T-helper 9 cell (primary cell): Measurements from ENCODE around the gene DGKG.

Source experiments
- DNase-seq: peaks from one replicate; pipeline ENCODE4 v3.0.0-alpha.2; 2020

DGKG gene

DNA sequence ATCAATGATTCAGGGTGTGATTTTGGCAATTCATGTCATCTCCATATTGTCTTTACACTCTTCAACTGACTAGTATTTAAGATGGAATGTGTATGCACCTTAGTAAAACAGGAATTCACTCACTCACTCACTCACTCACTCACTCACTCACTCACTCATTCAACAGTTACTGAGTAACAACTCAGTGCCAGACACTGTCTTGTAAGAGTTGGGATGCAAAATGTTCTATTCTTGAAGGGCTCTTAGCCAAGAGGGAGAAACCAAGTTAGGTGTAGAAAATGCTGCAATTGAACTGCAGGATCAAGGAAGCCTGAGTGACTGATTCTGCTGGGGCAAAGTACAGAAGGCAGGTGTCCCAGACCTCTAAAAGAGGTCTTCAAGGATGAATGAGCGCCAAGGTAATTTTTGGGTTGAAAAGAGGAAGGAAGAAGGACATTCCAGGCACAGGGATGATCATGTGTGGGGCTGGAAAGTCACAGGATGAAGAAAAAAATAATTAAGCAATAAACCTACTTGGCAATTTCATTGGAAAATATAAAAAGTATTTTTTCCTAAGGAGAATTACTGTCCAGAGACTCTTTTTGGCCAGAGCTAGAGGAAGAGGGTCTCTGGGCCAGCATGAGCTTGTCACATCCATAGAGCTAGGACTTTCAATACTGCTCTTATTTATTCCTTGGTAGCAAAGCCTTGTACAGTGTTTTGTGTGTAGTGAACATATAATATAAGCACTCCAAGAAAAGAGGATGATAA is 194.2 kb downstream of the DGKG start:
- no peak for DNase-seq

DNA sequence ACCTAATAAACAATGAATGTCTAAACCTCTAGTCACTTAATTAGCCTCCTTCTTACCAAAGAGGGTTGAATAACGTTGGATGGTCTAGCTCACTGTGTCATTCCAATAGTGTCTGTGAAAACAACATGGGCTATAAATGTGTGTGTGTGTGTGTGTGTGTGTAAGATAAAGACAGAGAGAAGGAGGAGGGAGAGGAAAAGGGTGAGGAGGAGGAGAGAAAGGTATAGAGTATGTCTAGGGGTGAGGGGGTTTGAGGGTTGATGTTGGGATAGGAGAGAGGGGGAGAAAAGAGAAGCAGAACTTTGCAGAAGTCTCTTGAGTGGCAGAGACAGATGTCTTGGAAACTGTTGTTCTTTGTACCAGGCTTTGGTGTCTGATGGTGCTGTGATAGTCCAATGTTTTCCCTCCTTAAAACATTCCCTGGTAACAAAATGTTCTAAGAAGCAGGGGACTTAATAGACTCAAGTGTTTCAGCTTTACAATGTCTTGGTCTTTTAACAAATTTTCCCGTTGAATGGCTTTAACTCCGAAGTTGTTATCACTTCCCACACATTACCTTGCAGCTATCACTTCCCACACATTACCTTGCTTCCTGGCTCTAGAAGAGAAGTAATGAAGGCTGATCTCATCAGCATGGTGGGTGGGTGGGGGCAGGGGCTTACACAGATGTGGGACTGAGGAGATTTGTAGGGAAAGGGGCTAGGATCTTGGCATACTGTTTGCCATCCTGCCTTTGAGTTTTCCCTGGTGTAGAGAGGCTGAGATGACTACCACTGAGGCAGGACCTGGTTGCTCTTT is 195.3 kb downstream of the DGKG start:
- DNase-seq: no peak

DNA sequence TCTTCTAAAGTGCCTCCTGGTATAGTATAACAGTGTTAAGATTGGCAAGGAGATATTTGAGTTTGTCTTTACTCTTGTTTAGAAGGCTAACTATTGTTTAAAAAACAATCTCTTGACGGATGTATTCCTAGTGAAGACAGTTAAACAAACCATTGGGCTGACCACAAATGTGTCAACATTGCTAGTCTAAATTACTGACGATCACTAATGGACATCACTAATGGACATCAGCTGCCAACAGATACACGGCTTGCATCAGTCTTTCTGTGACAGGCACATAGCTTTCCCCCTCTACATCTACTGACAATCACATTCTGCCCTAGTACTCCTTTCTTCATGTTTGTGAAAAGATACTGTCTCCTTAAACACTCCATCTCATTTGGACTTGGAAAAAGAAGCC is 196.0 kb downstream of the DGKG start:
- DNase-seq: no peak

DNA sequence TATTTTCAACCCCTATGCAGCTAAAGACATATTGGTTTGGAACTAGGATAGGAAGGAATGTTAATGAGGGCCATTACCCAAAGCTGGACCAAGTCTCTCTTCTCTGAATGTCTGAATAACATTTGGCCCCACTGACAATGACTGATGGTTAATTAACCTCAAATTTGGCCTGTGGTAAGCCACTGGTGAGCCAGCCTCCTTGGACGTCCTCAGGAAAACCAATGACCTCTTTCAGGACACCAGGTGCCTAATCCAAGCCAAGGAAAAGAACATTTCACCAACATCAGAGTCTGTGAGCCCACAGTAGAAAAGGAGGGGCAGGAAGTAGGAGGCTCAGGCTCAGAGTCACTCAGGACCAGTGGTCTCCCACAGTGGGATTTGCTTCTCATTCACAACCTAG is 196.7 kb downstream of the DGKG start:
- DNase-seq: no peak

DNA sequence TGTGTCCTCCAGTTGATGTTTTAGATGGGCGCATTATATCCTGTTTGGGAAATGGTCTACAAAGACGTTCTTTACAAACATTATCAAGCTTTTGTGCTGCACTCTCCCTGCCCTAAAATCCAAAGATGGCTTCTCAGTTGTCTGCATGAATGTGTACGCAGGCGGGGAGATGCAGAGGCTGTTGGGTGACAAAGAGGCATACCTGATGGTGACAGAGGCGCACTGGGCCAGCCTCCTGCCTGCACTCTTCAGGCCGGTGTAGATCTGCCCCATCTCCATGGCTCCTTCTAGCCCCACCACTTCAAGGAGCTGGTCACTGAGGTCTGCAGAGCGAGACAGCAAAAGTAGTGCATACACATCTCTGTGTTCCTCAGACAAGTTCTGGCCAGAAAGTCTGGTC is 197.3 kb downstream of the DGKG start:
- no peak for DNase-seq

DNA sequence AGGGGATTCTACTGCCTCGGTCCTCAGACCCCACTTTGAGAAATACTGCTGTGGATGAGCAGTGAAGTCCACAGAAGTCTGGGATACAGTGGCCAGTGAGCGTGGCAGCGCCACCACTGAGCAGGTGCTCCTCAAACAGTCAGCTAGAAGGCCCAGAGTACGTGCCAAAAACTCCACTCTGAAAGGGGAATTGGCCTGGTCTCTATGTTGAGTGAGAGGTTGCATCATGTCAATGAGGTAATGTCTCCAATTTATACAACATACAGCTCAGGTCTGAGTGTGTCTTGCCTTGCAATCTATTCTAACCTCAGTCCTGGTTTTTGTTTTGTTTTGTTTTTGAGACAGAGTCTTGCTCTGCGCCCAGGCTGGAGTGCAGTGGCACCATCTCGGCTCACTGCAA is 199.8 kb downstream of the DGKG start:
- DNase-seq: no peak

DNA sequence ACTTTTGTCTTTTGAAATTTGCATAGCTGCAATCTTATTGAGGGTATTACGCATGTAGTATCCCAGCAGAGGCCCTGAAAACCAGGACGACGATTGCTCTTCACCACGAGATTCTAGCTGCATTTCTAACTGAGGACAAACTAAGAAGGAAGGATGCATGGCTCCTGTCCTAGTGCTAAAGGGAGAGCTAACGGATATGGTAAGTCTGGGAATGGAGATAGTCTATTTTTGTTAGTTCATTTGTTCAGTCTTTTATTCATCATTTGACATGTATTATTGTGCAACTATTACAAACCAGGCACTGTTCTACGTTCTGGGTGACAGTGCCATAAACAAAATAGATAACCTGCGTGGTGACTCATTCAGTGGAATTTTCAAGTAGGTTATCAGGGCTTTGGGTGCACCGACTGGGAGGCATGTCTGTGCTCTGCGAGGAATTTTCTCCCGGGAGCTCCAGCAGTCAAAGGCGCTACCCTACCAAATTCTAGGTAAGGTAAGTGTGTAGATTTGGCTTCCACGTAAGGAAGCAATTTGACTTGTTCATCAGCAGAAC is 201.3 kb downstream of the DGKG start:
- no peak for DNase-seq

DNA sequence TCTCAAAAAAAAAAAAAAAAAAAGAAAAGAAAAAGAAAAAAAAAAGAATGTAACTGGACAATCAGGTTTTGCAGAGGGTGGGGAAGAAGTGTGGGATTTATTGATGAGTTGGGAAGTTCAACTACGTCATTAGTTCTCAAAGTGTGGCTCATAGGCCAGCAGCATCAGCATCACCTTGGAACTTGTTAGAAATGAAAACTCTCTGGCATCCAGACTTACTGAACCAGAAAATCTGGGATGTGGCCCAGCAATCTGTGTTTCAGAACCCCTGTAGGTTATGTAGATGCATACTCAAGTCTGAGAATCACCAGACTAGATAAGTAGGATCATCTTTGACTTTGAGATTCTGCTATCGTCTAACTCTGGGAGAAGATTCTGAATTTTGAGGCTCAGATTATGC is 207.4 kb downstream of the DGKG start:
- no peak for DNase-seq

DNA sequence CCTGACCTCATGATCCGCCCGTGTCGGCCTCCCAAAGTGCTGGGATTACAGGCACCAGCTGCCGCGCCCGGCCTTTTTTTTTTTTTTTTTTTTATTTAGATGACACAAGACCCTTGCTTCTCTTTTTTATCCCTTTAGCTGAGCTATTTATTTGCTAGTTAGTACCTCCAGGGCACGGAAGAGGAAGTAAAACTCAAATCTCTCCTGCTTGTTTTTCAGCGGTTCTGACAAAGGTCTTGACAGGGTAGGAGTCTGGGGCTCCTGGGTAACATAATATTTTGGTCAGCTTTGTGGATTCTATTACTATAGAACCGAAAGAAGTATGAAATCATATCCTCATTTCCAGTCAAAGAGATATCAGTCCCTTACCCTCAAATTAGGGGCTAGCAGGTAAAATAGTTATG is 209.1 kb downstream of the DGKG start:
- DNase-seq: no peak

DNA sequence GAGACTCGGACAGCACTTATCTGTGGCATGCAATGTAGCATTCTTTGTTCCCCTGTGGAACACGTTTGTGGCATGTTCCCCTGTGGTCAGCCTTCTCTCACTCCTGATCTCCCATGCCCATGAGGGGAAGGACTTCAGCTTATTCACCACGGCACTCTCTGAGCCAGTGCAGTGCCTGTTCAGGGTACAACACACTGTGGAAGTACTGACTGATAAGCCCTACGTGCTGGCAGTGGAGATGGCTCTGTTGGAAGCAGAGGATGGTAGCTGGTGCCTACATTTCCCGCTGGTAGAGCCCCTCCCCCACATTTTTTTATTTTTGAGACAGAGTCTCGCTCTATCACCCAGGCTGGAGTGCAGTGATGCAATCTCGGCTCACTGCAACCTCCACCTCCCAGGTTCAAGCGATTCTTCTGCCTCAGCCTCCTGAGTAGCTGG is 209.7 kb downstream of the DGKG start:
- no peak for DNase-seq

DNA sequence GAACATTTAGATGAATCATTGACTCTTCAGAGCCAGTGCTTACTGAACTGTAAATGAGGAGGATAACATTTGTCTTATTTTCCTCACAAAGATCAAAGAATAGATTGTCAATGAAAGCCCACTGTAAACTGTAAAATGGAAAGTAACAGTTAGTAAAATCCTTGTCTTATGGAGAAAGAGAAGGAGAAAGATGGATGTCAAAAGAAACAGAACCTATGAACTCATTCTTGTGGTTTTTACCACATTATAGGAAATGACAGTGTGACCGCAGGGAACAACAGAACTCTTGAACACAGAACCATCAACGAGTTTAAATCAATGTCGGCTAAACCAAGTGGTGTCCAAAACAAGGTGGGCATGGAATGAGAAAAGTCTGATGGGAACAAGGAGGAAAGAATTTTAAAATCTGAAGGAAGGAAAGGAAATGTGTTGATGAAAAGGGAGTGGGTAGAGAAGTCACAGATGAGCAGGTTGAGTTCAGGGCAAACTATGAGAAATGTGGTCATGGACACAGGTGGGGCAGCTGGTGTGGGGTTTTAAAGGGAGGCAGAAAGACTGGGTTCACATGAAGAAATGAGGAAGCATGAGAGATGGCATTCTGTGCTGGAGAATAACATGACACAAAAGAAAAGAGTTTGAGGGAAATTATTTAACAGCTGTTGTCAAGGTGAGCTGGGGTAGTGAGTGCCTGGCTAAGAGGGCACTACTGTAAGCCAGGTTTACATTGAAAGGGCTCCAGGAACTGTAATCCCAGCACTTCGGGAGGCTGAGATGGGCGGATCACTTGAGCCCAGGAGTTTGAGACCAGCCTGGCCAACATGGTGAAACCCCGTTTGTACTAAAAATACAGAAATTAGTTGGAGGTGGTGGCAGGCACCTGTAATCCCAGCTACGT is 210.7 kb downstream of the DGKG start:
- no peak for DNase-seq

DNA sequence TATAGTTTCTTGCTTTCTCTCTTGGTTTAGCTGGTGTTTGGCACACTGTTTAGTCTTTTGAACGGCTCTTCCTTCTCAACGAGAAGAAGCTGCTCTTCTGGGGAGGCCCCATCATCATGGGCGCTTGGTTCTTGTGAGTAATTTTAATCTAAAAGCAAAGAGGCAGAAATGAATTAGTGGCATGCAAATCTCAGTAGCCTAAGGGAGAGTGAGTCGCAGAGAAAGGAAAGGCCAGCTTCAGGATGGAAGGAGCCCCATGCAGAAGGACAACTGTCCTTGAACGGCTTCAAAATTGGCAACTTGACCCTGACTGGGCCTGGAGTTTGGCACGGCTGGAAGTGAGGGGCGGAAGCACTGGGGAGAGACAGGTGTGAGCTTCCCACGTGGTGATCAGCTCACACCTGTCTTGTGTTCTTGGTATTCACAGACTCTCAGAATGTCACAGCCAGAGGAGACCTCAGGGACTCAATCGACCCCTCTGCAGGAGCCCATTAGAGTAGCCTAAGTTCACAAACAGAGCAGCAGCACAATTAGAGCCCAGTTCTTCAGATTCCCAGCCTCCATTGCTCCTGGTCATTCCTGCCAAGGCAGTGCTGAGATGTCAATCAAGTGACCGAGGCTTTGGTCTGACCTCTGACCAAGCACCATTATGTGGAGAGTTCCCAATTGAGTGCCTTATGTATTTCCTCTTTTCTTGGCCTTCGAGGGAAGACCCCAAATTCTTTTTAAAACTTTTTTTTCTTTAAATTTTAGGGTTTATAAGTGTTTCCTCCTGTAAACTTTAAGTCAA is 211.8 kb downstream of the DGKG start:
- DNase-seq: no peak

DNA sequence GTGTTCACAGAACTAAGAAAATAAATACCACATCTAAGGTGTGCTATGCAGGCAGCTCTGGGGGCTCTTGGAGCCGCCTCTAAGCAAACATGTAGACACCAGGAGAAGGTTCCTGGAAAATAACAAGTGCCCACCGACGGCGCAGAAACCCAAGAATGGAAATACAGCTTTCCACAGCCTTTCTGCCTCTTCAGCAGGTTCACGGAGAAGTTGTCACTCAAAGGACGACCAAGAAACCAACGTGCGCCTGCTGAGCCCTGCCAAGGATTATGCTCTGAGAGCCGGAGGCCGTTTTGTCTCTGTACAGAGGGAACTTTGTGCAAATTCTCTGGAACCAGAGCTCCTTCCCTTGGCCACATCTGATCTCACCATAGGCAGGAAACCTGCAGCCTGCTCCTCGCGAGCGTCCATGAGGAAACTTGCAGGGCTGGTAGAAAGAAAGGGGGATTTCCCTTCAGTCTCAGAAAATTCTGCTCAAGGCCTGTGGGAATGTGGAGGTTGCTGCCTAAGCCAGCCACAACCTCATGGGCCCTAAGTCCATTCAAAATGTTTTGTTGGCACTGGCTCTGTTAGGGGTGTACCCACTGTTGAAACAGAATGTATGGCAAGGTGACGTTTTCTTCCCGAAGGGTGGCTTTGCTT is 212.6 kb downstream of the DGKG start:
- no peak for DNase-seq

DNA sequence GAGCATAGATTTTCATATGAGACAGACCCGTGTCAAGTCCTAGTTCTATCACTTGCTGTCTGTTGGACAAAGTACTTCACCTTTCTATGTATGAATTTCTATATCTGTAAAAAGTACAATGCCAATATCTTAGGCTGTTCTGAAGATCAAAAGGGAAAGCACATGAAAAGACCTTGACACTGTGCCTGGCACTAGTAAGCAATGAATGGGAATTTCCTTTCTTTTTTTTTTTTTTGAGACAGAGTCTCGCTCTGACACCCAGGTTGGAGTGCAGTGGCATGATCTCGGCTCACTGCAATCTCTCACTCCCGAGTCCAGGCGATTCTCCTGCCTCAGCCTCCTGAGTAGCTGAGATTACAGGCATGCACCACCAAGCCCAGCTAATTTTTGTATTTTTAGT is 217.8 kb downstream of the DGKG start:
- no peak for DNase-seq

DNA sequence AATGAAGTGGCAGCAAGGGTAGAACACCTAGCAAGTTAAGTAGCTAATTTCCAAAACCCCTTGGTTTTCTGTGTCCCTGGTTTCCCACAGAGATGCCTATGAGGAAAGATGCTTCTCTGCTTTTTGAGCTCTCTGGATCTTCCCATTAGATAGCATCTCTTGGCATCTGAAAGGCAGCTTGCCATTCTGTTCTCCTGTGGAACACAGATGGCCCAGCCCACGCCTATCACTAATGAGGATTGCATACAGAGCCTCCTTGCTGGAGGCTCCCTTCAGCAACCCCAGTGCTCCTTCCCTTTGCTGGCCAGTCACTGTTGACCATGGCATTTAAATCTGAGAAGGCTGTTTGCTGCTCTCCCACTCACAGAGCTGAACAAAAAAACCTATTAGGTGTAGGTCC is 218.8 kb downstream of the DGKG start:
- no peak for DNase-seq

DNA sequence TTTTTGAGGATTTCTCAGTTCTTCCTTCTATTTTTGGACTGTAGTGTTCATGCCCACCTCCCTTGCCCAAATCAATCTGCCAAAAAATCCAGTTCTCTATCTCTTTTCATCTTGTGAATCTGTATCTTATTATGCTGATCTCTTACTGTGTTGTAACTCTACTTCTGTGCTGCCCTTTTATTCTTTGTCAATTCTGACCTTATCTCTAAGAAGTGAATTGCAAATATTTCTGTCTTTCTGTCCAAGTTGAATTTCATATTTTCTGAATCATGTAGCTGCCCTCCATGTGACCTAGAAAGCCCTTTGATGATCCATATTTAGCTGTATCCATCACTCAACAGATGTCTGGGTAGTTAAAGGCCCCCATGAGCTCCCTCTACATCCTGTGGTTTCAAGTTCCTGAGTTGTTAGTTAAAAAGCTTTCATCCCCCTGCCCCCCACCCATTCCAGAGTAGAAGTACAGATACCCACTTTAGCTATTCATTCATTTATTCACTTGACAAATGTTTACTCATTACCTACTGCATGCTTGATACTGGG is 219.6 kb downstream of the DGKG start:
- DNase-seq: no peak

DNA sequence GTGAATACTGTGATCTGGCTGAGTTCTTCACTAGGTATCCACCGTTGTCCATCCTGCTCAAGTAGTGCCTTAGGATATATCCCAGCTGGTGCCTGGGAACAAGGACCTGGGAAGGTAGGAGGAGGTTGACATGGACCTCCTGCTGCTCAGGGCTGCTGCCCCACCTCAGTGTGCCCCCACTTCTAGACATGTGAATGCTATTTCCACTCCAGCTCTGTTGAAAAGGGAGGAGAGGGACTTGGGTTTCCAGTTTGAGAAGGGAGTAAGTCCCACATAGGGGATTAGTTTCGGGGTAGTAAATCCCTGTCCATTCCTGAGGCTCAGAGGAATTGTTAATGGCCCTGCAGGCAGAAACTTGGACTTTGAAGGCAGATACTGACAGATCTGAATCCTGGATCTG is 220.2 kb downstream of the DGKG start:
- no peak for DNase-seq

DNA sequence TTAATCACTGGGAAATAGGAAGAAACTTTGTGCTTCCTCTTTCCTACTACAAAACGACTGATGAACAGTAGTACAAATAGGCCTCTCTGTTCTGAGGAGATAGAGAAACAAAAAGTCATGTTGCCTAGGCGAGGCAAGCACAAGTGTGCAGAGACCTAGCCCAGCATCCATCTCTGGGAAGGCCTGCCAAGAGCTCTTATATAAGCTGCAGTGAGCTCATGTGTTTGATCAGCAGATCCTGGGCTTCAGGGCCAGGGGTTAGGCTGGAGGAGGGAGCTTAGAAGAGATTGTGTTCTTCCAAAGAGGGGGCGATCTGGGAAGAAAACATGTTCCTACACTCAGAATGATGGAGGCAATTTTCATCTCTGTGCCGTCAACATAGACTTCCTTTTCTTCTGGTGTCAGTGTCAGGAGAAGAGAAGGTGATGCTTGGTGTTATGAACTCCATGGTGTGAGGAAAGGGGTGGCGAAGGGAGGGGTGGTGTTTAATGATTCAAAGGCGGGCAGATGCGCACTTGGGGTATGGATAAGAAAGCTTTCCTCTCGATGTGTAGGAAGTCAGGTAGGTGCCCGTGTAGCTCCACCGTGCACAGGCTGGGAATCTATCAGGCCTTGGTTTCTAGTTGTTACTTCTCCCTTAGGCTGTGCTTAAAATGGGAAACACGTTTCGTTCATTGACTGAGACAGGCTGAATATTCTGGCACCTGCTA is 223.6 kb downstream of the DGKG start:
- no peak for DNase-seq

DNA sequence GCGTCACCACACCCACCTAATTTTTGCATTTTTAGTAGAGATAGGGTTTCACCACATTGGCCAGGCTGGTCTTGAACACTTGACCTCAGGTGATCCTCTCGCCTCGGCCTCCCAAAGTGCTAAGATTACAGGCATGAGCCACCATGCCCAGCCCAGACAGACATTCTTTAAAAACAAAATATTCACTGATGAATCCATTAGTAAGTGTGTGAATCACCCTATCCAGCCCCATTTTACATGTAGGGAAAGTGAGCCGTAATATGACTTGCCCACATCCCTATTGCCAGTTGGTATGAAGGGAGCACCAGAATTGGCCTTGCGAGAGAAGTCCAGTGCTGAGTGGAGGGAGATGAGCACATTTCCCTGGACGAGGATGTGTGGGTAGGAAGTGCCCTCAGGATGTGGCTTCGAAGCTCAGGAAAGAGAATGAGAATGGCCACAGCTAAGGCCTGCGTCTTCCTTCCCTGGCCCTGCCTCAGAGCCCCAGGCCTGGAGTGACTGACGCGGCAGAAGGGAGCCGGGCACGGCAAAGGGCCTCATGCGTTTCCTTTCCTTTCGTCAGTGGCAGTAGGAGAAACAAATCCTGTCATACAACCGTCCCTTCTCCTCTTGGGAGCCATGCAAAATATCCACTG is 224.9 kb downstream of the DGKG start:
- DNase-seq: no peak

DNA sequence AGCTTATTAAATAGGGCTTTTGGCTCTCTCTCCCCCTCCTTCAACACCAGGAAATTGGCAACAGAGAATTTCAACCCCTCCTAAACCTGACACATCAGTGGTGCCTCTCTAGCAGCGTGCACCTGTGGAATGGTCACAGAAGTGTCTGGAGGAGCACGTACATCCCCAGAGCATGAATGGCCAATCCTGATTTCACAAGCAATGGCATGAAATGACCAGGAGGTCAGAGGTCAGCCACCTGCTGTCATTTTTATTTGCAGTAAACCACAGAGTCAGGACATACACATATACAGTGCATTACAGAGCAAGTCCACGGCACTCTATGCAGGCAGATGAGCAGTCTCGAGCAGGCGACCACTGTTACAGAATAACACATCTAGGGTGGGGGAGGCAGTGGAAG is 228.1 kb downstream of the DGKG start:
- DNase-seq: no peak
